Stimulated activated CD8-positive, alpha-beta memory T cell treated with anti-CD3 and anti-CD28 coated beads, Interleukin-12 subunit alpha, Interleukin-12 subunit beta, amount 100 ng/mL, for 1 hour (primary cell): ENCODE results near the gene FNDC11.
"Not testable (repeated sequence)": the region's sequence is repeated elsewhere in the genome, so short reads cannot be mapped to it uniquely, and the experiment has no call there.

ENCODE experiments used
- DNase-seq: peaks from one replicate; pipeline ENCODE4 v3.0.0-alpha.2; 2020; ENCODE audit warnings: low read depth

The FNDC11 gene

DNA sequence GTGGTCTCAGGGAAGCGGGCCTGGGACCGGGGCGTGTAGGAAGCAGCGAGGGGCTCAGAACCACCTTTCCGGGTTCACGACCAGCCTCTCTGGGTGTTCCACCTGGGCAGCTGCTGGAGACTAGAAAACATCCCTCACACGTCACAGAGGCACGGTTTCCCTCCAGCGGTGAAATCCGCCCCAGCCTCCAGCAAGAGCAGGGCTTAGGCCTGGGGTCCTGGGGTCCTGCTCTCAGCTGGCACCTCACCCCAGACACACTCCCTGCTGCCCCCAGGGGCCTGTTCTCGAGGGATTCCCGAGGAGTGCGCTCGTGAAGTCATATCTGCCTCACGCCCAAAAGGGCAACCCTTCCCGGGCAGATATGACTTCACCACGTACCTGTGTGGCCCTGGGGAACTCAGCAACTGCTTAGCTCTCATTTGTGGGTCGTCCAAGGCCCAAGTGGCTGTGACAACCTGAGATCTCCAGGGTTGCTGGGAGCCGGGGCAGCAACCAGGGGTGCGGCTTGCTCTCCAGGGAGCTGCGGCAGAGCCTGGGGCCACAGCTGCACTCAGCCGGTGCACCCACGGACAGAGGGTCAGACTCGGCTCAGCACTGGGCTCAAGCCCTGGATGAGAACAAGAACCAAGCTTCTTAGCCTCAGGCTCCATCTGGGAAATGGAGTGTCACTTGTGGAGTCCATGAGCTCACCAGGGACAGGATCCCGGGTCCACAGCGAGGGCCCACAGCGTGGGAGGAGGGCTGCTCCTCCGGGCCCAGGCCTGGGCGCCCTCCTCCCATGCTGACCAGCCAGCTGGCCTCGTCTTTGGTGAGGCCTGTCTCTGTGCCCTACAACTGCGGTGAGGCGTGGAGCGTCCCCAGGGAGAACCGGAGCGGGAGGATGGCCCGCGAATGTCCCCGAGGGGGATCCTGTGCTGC lies 661 bp downstream of the FNDC11 start:
- DNase-seq, result no peak

DNA sequence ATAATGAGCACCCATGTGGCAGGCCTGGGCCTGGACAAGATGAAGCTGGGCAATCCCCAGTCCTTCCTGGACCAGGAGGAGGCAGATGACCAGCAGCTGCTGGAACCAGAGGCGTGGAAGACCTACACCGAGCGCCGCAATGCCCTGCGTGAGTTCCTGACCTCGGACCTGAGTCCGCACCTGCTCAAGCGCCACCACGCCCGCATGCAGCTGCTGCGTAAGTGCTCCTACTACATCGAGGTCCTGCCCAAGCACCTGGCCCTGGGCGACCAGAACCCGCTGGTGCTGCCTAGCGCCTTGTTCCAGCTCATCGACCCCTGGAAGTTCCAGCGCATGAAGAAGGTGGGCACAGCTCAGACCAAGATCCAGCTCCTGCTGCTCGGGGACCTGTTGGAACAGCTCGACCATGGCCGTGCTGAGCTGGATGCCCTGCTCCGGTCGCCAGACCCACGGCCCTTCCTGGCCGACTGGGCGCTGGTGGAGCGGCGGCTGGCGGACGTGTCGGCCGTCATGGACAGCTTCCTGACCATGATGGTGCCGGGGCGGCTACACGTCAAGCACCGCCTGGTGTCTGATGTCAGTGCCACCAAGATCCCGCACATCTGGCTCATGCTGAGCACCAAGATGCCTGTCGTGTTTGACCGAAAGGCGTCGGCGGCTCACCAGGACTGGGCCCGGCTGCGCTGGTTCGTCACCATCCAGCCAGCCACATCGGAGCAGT lies 1.9 kb downstream of the FNDC11 start:
- DNase-seq, result no peak

DNA sequence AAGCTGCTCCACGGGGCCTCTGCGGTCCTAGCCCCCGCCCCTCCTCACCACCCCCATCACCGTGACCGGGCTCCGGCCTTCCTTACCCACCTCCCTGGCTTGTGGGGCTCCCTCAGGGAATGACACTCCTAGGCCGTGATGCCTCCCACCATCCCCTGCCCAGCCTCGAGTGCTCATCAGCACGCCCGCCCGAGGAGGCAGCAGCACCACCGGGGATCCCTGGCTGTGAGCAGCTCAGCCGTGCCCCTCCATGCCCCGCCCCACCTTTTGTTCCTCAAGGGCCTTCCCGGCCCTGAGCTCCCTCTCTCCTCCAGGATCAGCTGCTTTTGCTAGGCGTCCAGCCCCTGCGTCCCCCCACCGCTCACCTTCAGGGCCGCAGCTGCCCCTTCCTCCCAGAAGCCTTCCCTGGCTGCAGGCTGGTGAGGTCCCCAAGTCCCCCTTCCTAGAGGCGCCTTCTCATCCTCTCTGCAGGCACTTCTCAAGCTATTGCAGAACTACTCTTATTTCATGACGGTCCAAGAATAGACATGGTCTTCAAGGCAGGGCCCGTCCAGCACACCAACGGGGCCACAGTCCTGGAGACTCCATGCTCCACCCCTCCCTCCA lies 3.0 kb downstream of the FNDC11 start:
- no peak for DNase-seq

DNA sequence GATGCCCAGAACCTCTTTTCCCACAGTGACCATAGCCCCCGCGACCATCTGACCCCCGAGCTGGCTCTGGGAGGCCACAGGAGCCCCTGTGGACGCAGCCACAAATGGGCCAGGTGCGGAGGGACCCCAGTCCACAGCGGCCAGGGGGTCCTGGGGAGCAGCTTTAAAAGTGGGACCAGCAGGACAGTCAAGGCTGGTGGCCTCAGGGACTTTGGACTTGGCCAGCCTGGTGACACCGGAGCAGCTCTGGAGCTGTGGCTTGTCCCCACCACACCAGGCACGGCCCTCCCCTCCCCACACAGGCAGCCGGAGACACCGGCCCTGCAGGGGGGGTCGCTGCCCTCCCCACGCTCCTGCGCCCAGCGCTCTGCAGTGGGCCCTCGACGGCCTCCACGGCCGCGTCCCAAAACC lies 3.5 kb downstream of the FNDC11 start:
- no peak for DNase-seq

DNA sequence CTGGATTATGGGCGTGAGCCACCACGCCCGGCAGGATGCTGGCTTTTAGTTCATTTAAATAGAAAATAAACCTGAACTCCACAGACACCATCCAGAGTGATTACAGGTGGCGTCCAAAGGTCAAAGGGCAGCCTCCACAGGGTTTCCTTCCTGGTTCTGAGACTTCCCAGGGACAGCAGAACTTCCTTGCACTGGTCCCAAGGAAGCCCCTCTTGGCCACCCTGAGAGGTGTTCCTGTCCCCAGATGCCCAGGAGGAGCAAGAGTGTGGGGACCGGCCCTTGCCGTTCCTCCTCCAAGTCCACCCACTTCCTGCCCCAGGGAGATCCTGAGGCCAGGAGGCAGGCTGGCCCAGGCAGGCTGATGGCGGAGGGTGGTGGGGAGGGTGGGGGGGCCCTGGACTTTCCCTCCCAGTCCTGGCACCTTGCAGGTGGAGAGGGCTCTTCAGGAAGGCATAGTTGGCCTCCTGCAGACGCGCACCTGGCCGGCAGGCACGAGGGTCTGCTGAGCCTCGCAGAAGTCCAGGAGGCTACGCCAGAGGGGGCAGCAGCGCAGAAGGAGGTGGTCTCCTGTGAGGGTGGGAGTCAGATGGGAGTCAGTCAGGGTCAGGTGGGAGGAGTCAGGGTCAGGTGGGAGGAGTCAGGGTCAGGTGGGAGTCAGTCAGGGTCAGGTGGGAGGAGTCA lies 5.0 kb downstream of the FNDC11 start:
- no peak for DNase-seq

DNA sequence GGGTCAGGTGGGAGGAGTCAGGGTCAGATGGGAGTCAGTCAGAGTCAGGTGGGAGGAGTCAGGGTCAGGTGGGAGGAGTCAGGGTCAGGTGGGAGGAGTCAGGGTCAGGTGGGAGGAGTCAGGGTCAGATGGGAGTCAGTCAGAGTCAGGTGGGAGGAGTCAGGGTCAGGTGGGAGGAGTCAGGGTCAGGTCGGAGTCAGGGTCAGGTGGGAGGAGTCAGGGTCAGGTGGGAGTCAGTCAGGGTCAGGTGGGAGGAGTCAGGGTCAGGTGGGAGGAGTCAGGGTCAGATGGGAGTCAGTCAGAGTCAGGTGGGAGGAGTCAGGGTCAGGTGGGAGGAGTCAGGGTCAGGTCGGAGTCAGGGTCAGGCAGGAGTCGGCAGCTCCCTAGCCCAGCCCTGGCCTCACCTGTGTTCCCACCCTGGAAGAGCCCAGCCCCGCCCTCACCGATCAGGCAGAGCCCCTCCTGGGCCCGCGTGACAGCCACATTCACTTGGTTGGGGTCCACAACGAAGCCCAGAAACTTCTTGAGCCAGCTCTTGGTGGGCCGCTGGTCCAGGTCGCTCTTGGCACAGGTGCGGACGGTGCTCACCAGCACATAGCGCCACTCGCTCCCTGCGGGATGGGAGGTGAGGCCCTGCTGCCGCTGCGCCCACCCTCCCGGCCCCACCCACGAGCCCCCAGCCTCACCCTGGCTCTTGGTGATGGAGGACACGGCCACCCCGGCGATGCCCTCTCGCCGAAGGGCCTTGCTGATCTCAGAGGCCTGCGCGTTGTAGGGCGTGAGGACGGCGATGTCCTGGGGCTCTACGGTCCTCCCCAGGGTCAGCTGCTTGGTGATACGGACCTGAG lies 5.8 kb downstream of the FNDC11 start:
- DNase-seq, result not testable (repeated sequence)

DNA sequence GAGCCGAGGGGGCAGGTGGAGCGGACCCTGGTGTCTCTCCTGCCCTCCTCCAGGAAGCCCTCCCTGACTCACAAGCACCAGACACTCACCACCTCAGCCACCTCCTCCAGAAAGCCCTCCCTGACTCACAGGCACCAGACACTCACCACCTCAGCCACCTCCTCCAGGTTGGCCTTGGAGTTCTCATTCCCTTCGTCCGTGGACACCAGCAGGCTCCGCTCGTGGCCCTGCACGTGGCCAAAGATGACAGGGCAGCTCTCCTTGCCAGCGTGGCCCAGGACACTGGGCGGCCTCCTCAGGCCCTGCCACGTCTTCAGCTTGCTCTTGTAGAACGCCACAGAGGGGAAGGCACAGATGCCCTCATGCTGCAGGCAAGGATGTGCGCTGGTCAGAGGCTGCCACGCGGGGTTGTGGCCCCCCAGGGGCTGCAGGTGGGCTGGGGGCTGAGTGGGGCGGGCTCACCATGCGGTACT lies 6.4 kb downstream of the FNDC11 start:
- DNase-seq, result no peak

DNA sequence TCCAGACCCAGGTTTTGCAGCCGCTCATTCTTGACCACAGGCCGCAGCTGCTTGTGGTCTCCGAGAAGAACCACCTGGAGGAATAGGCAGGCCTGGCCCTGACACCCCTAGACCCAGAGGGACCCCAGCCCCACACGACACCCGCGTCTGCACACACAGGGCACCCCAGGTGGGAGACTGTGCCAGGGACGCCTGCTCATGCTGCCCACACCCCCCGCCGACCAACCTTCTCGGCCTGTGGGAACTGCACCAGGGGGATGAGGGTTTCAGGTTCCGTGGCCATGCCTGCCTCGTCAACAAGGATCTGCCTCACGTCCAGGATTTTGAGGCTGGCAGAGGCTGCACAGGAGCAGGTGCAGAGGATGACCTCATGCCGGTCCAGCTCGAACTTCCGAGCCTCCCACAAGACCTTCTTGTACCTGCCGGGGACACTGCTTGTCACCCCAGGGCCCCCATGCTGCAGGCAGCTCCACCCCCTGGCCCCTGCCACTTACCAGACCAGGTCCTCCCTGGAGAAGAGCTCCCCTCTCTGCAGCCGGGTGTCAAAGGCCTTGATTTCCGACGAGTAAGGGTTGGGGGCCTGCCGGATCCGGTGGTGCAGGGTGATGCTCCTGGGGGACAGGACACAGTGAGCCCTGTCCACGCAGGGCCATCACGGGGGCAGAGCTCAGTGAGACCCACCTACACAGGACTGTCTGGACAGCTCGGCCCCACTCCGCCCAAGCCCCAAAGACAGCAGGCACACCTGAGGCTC lies 7.1 kb downstream of the FNDC11 start:
- no peak for DNase-seq

DNA sequence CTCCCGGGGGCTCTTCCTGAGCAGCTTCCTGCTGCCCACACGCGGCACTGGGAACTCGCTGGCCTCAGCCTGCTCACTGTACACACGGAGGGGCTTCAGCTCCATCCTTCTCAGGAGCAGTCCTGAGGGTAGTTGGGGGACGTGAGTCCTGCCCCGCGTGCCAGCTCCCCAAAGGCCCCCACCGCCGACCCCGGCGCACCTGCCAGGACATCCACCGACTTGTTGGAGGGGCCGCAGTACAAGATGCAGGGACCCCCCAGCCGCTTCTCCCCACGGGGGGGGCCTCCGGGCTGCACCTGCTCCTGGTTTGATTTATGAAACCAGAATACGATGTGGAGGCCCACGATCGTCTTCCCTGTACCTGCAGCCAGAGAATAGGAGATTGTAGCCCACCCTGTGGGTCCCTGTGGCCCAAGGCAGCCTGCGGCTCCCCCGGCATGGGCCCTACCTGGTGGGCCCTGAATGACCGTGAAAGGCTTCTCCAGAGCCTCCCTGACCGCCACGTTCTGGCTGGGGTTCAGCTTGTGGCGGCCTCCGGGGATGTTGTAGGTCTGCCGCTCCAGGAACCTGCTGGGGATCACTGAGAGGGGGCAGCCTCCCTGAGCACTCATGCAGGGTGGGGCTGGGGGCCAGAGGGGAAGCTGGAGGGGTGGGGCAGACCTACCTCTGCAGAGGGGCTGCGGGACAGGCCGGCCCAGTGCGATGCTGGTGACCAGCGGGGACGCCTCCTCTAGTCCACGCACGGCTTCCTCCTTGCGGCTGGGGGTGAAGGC lies 7.9 kb downstream of the FNDC11 start:
- no peak for DNase-seq

DNA sequence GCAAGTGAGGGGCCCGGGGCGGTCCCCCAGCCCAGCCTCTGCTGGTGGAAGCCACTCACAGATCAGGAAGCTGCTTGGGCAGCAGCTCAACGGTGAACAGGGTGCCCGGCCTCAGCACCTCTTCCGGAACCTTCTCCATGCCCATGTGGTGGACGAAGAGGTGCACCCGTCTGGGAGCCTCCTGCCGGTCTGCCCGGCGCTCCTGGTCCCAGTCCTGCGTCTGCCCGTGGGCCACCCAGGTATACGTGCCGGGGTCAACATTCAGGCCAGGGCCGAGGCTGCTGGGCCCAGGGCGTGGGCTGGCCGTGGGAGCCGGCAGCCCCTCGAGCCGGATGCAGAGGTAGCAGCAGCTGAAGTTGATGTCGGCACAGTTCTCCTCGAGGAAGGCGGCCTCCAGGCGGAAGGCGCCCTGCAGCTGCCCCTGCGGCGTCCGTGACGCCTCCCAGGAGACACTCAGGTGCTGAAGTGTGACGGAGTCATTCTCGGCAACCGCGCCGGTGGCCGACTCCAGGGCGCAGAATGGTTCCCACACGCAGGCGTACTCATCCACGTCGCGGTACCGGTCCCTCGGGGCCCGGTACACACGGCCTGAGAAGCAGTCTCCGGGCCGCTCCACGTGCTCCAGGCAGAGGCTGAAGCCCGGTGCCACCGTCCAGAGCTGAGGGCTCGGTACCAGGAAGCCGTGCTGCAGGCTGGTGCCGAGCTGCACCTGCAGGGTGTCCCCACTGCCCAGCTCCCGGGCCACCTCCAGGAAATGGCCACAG lies 8.7 kb downstream of the FNDC11 start:
- DNase-seq, result no peak

DNA sequence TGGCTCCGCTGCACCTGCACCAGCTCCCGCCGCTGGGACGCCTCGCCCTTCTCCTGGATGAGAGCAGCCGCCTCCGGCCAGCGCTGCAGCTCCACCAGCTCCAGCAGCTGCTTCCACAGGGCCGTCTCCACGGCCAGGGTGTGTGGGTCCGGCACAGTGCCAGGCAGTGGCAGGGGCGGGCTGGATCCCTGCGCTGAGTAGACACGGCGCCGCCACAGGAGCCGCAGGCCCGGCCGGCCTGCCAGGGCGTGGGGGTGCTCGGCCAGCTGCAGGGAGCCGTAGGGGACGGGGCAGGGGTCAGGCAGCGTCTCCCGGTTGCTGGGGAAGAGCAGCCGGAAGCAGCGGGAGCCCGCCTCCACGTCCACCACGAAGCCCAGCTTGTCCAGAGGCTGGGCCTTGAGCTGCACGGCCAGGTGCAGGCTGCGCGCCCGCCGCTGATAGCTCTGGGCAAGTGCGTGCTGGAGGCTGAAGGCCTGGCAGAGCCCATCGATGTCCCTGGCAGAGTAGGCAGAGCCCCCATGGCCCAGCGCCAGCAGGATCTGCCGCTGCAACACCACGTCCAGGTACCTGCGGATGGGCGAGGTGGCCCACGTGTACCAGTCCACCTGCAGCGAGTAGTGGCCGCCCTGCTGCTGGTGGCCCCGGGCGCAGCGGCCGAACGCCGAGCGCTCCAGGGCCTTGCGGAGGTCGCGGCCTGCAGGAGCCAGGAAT lies 9.4 kb downstream of the FNDC11 start:
- DNase-seq, result no peak

DNA sequence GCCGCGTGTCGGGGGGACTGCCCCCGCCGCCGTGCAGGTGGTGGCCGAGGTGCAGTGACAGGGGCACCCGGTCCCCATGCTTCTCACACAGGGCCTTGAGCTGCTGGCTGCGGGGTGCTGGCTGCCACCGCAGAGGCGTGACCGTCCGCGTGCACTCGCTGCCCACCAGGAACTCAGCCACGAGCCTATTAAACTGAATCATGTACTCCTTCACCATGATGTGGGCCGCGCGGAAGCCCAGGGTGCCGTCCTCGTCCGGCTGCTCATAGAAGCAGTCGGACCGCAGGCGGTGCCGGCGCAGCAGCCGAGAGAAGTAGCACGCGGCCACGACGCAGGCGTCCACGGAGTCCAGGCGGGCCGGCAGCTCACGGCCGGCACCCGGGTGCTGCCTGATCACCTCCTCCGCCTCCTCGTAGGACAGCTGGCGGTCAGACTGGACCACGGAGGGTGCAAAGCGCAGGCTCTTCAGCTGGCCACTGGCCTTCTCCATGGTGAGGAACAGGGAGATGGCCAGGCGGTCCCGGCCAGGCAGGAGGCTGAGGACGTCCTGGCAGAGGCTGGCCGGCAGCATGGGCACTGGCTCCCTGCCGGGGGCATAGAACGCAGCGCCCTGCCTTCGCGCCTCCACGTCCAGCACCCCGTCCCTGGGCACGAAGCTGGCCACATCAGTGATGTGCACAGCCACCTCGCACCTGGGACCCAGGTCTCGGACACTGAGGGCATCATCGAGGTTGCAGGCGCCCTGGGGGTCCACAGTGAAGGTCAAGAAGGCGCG lies 10.3 kb downstream of the FNDC11 start:
- DNase-seq, result no peak

DNA sequence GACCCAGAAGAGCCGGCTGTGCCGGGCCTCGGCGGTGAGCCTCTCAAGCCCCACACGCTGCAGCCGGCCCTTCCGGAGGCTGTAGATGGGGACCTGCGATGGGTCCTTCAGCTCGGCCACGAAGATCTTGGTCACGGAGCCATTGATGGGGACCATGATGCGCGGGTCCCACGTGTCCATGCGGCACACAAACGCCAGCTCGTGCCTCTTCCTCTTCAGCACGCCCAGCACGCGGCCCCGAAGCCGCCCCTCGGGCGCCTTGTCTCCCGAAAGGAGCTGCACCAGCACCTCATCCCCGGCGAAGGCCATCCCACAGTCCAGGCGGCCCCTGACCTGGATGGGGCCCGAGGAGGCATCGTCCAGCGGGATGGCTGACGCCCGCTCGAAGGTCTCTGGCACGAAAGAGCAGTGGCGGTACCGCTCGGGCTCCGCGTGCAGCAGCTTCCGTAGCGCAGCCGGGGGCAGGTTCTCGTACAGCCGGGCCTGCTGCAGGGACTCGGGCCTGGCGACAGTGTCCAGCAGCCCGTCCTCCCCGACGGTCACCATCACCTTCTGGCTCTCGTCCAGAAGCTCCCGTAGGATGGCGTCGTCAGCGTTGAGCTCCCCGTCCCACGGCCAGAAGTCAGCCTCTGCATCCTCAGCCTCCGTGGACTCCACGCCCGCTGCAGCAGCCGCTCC lies 11.2 kb downstream of the FNDC11 start:
- no peak for DNase-seq

DNA sequence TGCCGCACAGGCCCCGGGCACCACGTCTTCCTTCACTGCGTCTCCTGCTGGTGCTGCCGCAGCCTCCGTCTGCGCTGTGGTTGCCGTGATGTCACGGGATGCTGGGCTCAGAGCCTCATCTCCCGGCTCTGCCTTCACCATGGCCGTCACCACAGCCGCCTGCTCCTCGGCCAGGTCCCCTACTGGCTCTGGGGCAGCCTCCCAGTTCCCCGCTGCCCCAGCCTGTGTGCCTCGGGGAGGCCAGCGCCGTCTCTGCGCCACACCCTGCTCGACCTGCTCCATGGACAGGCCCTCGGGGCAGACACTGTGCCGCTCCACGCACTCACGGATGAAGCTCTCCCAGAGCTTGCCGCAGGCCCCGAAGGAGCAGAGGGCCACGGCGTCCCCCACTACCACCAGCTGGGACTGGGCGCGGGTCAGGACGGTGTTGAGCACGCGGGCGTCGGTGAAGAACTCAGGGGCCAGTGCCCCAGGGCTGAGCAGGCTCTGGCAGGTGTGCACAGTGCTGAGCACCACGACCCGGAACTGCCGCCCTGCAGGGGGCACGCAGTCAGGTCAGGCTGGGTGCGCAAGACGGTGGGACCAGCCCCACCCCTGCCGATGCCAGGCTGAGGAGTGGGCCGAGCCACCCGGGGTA lies 11.9 kb downstream of the FNDC11 start:
- DNase-seq, result no peak

DNA sequence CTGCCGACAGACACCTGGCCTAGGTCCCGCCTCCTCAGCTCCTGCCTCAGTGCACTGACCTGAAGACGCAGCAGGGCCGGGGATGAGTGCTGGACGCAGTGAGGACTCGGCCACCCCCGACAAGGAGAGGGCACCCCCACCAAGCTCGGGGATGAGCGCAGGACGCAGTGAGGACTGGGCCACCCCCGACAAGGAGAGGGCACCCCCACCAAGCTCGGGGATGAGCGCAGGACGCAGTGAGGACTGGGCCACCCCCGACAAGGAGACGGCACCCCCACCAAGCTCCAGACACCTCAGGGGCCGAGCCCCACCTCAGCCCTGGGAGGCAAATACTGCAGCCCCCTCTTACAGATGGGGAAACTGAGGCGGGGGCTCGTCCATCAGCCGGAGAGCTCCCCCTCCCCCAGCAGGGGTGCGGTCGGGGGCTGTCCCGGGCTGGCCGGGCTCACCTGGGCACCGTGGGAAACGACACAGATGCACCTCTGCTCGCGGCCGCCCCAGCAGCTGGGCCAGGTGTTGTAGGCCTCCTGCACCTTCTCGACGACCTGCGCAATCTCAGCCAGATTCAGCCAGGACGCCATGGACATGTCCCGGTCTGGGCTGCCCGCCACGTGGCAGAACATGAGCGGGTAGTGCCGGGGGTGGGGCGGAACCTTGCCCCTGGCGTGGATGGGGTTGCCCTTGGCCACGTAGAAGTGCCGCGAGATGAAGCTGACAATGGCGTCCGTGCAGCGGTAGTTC lies 12.6 kb downstream of the FNDC11 start:
- no peak for DNase-seq

DNA sequence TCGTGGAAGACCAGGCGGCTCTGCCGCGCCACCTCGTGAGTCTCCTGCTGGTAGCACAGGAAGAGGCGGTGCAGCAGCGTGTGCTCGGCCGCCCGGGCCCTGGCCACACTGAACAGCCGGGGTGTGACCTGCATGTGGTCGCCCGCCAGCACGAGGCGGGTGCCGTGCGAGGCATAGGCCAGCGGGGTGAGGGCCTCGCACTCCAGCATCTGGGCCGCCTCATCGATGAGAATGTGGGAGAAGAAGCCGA lies 13.1 kb downstream of the FNDC11 start:
- no peak for DNase-seq
